GM10248 (cell line): Measurements from ENCODE around the gene SHANK3.

Experiments used
- CTCF ChIA-PET: fragments of 300-600 bp; sonication (Branson Sonifier 250); formaldehyde crosslinking; extraction: SDS; loops from one replicate; lab custom pipeline; 2021; ENCODE audit warnings: antibody characterized with exemption; lab: Yijun Ruan, JAX
- POLR2A ChIA-PET: fragments of 350-650 bp; sonication (Branson Sonifier 250); formaldehyde crosslinking; extraction: SDS; loops from one replicate; lab custom pipeline; 2020; ENCODE audit warnings: antibody characterized with exemption; lab: Yijun Ruan, JAX
- DNase-seq: peaks from one replicate; pipeline ENCODE4 v3.0.0; 2012; ENCODE audit errors: extremely low spot score
- TF ChIP-seq, protein P1 (sequence below): IDR thresholded peaks from 2 replicates; pipeline ENCODE4 v1.5.1; 2012; ENCODE audit warnings: mild to moderate bottlenecking, low read depth; ENCODE audit errors: extremely low read depth, missing control alignments, control extremely low read depth

SHANK3 gene

GRCh38 chr22:50678651-50679521 lies 6.3 kb downstream of the SHANK3 start:
- no peak for DNase-seq
- TF ChIP-seq, protein P1, sequence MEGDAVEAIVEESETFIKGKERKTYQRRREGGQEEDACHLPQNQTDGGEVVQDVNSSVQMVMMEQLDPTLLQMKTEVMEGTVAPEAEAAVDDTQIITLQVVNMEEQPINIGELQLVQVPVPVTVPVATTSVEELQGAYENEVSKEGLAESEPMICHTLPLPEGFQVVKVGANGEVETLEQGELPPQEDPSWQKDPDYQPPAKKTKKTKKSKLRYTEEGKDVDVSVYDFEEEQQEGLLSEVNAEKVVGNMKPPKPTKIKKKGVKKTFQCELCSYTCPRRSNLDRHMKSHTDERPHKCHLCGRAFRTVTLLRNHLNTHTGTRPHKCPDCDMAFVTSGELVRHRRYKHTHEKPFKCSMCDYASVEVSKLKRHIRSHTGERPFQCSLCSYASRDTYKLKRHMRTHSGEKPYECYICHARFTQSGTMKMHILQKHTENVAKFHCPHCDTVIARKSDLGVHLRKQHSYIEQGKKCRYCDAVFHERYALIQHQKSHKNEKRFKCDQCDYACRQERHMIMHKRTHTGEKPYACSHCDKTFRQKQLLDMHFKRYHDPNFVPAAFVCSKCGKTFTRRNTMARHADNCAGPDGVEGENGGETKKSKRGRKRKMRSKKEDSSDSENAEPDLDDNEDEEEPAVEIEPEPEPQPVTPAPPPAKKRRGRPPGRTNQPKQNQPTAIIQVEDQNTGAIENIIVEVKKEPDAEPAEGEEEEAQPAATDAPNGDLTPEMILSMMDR, result no peak
- POLR2A ChIA-PET, result no interaction called here
- CTCF ChIA-PET, result no interaction called here

DNA sequence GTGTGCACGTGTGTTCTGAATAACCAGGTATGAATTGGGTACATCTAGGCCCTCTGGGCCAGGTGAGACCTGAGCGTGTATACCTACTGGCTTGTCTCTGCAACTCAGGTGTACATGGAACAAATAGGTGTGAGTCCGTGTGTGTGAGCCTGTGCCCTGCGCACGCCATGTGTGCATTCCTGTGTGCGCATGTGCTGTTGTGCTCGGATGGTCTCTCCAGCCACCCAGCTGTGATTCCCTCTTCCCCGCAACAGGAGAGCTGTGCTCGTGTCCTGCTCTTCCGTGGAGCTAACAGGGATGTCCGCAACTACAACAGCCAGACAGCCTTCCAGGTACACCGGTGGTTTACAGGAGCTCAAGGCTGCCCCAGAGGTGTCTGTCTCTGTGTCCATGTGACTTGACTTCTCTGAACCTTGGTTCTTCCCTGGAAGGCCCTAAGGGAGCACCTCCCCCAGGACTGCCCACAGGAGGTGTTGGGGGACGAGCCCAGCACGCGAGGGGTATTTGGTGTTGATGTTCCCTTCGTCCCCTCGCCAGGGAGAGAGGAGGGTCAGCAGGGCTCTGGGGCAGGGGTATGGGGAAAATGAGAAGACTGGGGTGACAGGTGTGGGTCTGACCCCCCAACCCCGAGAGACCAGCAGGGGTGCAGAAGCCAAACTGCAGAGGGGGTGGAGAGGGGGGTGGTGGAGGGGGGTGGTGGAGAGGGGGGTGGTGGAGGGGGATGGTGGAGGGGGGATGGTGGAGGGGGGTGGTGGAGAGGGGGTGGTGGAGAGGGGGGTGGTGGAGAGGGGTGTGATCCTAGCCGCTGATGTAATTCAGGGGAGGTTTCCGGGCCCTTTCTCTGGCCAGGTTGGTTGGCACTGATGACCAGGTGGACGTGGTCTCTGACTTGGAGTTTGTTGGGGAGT lies 10.7 kb downstream of the SHANK3 start:
- TF ChIP-seq, protein P1, result no peak
- CTCF ChIA-PET, result no interaction called here
- no peak for DNase-seq
- POLR2A ChIA-PET, result no interaction called here

DNA sequence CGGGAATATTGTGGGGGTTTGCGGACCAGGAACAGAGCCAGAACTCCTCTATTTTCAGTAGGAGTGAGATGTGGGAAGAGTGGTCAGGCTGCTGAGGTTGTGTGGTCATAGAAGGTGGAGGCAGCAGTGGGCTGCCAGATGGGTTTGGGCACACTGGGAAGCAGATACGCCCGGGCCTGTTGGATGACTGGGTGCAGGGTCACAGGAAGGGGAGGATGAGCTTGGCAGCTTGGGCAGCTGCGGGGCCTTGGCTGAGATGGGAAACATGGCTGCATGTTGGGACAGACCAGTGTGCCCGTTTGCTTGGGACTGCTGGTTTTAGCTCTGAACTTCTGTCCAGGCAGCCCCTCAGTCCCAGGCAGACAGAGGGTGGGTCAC lies 11.4 kb downstream of the SHANK3 start:
- ChIA-PET CTCF (no interaction called here), POLR2A (no interaction called here)
- TF ChIP-seq, protein P1, result no peak
- no peak for DNase-seq

DNA sequence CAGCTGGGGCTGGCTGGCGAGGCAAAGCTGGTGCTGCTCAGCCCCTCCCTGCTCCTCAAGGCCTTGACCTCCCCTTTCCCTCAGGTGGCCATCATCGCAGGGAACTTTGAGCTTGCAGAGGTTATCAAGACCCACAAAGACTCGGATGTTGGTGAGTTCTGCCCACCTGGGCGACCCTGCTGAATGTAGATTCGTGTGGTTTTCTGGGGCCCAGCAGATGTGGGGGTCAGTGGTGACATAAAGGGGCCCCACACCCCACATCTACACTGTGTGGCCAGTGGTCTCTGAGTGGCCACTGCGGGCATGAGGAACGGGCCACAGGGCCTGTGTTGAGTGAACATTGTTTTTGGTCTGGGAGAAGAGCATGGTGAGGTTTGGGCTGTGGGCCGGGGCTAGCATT lies 11.9 kb downstream of the SHANK3 start:
- ChIA-PET POLR2A (no interaction called here), CTCF (no interaction called here)
- DNase-seq, result no peak

DNA sequence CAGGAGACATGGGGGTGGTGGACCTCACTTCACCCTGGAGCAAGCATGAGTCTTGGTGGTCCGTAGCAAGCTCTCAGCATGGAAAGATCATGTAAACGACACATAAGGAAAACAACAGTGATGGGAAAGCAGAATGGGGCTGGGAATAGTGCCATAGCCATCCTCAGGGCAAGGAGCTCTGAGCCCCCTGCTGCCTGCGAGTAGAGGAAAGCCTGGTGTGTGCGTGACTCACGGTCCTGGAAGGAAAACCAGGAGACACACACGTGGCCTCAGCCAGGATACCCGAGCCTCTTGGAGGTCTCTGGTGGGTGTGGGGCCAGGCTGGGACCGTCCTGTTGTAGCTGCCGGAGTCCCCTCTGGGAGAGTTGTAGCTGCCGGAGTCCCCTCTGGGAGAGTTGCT lies 12.4 kb downstream of the SHANK3 start:
- no peak for DNase-seq
- TF ChIP-seq, protein P1, result no peak
- CTCF ChIA-PET, result no interaction called here
- POLR2A ChIA-PET, result no interaction called here

More for the DNA sequence above, 11.9 kb downstream of the SHANK3 start:
- TF ChIP-seq, protein P1, result no peak

GRCh38 chr22:50686794-50687193 lies 14.2 kb downstream of the SHANK3 start:
- DNase-seq, result no peak
- POLR2A ChIA-PET, result no interaction called here
- CTCF ChIA-PET, result no interaction called here
- TF ChIP-seq, protein P1, result no peak
